Nephron (organoid): ENCODE measurements around the gene EVI5L.
A peak's percentile ranks its signal among the peaks of the same experiment; 100 is the strongest.

Experiments
- H3K27ac Mint-ChIP-seq, 3 experiments: 2 replicates each; pipeline ENCODE4 v1.8.0; 2020; ENCODE audit warnings: mixed read lengths in 3 of 3, mild to moderate bottlenecking in 2 of 3, moderate library complexity in 1 of 3
- H3K27me3 Mint-ChIP-seq: 2 replicates; pipeline ENCODE4 v1.8.0; 2021; ENCODE audit warnings: low read depth, mild to moderate bottlenecking, moderate library complexity, mixed read lengths
- H3K36me3 Mint-ChIP-seq: 2 replicates; pipeline ENCODE4 v1.8.0; 2020; ENCODE audit warnings: low read depth, mixed read lengths
- H3K4me1 Mint-ChIP-seq: 2 replicates; pipeline ENCODE4 v1.8.0; 2020; ENCODE audit warnings: mixed read lengths
- H3K4me3 Mint-ChIP-seq, 3 experiments: 2 replicates each; pipeline ENCODE4 v1.8.0; 2020; ENCODE audit warnings: mild to moderate bottlenecking in 3 of 3, mixed read lengths in 3 of 3, moderate library complexity in 2 of 3
- H3K9me3 Mint-ChIP-seq: 2 replicates; pipeline ENCODE4 v1.8.0; 2020; ENCODE audit warnings: mixed read lengths
- CTCF ChIP-seq, 3 experiments: fragments of 200-600 bp; sonication (generic); IDR thresholded peaks; one replicate each; pipeline ENCODE4 v1.5.0; 2021; ENCODE audit warnings: antibody characterized with exemption in 3 of 3; ENCODE audit not compliant: unreplicated experiment in 3 of 3

The EVI5L gene

GRCh38 chr19:7861619-7862412, 31.8 kb downstream of the EVI5L start:
- Mint-ChIP-seq H3K9me3 (no peaks in the 10 kb centered on the region), H3K27ac (no peak overlapping the region), H3K4me1 (peaks cover 6% of the 10 kb centered on the region), H3K4me3 (peak overlapping the region; percentile 71 to 79 (median 74)), H3K27me3 (peaks cover 46% of the 10 kb centered on the region), H3K36me3 (no peaks in the 10 kb centered on the region)
- peak in 1 of 3 experiments; percentile 38 for TF ChIP-seq CTCF (IDR thresholded peaks at IDR 0.05; ENCODE audit: unreplicated experiment in 3 of 3)

DNA sequence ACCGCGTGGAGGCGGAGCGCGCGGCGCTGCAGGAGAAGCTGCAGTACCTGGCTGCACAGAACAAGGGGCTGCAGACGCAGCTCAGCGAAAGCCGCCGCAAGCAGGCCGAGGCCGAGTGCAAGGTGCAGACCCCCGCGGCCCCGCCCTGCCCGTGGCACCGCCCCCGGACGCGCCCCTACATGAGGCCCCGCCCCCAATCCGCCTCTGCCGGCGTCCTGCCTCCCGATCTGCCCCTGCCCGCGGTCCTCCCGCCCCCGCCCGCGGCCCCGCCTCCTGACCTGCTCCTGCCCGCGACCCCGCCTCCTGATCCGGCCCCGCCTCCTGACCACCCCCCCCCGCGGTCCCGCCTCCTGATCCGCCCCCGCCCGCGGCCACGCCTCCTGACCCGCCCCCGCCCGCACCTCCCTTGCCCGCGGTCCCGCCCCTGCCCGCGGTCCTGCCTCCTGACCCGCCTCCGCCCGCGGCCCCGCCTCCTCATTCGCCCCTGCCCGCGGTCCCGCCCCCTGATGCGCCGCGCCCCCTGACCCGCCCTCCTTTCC, 32.5 kb downstream of the EVI5L start:
- Mint-ChIP-seq H3K4me1 (peaks cover 5% of the 10 kb centered on the region), H3K27me3 (peaks cover 45% of the 10 kb centered on the region), H3K9me3 (no peaks in the 10 kb centered on the region), H3K36me3 (no peaks in the 10 kb centered on the region), H3K4me3 (peak overlapping the region; percentile 71 to 79 (median 74)), H3K27ac (no peak overlapping the region)
- no peak for TF ChIP-seq CTCF (IDR thresholded peaks at IDR 0.05; ENCODE audit: unreplicated experiment in 3 of 3)

GRCh38 chr19:7863157-7863970, 33.3 kb downstream of the EVI5L start:
- no peak for TF ChIP-seq CTCF (IDR thresholded peaks at IDR 0.05; ENCODE audit: unreplicated experiment in 3 of 3)
- peaks cover 50% of the 10 kb centered on the region for H3K27me3 Mint-ChIP-seq
- H3K36me3 Mint-ChIP-seq, result no peaks in the 10 kb centered on the region
- H3K4me1 Mint-ChIP-seq, result peaks cover 5% of the 10 kb centered on the region
- no peaks in the 10 kb centered on the region for H3K9me3 Mint-ChIP-seq
- no peak overlapping the region for H3K27ac Mint-ChIP-seq
- H3K4me3 Mint-ChIP-seq, result no peak overlapping the region

GRCh38 chr19:7863971-7864689, 34.1 kb downstream of the EVI5L start:
- no peak overlapping the region for H3K4me3 Mint-ChIP-seq
- H3K4me1 Mint-ChIP-seq, result peaks cover 5% of the 10 kb centered on the region
- no peaks in the 10 kb centered on the region for H3K36me3 Mint-ChIP-seq
- no peak for TF ChIP-seq CTCF (IDR thresholded peaks at IDR 0.05; ENCODE audit: unreplicated experiment in 3 of 3)
- peaks cover 50% of the 10 kb centered on the region for H3K27me3 Mint-ChIP-seq
- no peak overlapping the region for H3K27ac Mint-ChIP-seq
- H3K9me3 Mint-ChIP-seq, result no peaks in the 10 kb centered on the region

GRCh38 chr19:7864690-7865074, 34.7 kb downstream of the EVI5L start:
- Mint-ChIP-seq H3K27ac (no peak overlapping the region), H3K4me1 (peaks cover 5% of the 10 kb centered on the region), H3K4me3 (no peak overlapping the region), H3K27me3 (peaks cover 50% of the 10 kb centered on the region), H3K9me3 (no peaks in the 10 kb centered on the region), H3K36me3 (no peaks in the 10 kb centered on the region)
- TF ChIP-seq CTCF (IDR thresholded peaks at IDR 0.05; ENCODE audit: unreplicated experiment in 3 of 3), result no peak
